ENCODE data around the gene ZNF121.
"Not testable (repeated sequence)": the region's sequence is repeated elsewhere in the genome, so short reads cannot be mapped to it uniquely, and the experiment has no call there.

The ZNF121 gene

GRCh38 chr19:9566729-9567128 lies 17.6 kb downstream of the ZNF121 start:
- DNase-seq (ENCODE audit: low read depth) = no peak
- no peak overlapping the region for H3K4me3 ChIP-seq (ENCODE audit: low read length)
- no peak for TF ChIP-seq CTCF (conservative IDR thresholded peaks at IDR 0.05; ENCODE audit: low read length)

- H3K4me3 ChIP-seq (ENCODE audit: low read length) = no peak overlapping the region
- DNase-seq (ENCODE audit: low read depth) = peak; percentile 3
- no peak for TF ChIP-seq CTCF (conservative IDR thresholded peaks at IDR 0.05; ENCODE audit: low read length)
Observed at GRCh38 chr19:9565900-9566705, 18.2 kb downstream of the ZNF121 start.

- no peak for DNase-seq (ENCODE audit: low read depth)
- H3K4me3 ChIP-seq (ENCODE audit: low read length) = no peak overlapping the region
- no peak for TF ChIP-seq CTCF (conservative IDR thresholded peaks at IDR 0.05; ENCODE audit: low read length)
Observed at GRCh38 chr19:9552536-9553274, 31.6 kb downstream of the ZNF121 start.

GRCh38 chr19:9547870-9548269 lies 36.4 kb downstream of the ZNF121 start:
- no peak overlapping the region for H3K4me3 ChIP-seq (ENCODE audit: low read length)
- no peak for DNase-seq (ENCODE audit: low read depth)
- TF ChIP-seq CTCF (conservative IDR thresholded peaks at IDR 0.05; ENCODE audit: low read length) = no peak

GRCh38 chr19:9541281-9541680 lies 43.0 kb downstream of the ZNF121 start:
- not testable (repeated sequence) for DNase-seq (ENCODE audit: low read depth); H3K4me3 ChIP-seq (ENCODE audit: low read length)

GRCh38 chr19:9539921-9540320 lies 44.4 kb downstream of the ZNF121 start:
- not testable (repeated sequence) for DNase-seq (ENCODE audit: low read depth); H3K4me3 ChIP-seq (ENCODE audit: low read length)

GRCh38 chr19:9539201-9539600 lies 45.1 kb downstream of the ZNF121 start:
- H3K4me3 ChIP-seq (ENCODE audit: low read length); DNase-seq (ENCODE audit: low read depth): not testable (repeated sequence)

GRCh38 chr19:9538183-9539058 lies 45.9 kb downstream of the ZNF121 start, which contains the start of gene ZNF426:
Gene ZNF426 (minus strand): TSS chr19:9538645. CDS start chr19:9536232, 2,413 bp downstream.
- peak; percentile 88 for DNase-seq (ENCODE audit: low read depth)
- peak within 1 kb of the TSS; percentile 94 for H3K4me3 ChIP-seq (ENCODE audit: low read length)
- no peak for TF ChIP-seq CTCF (conservative IDR thresholded peaks at IDR 0.05; ENCODE audit: low read length)
